H1 (cell line): Measurements from ENCODE around the gene GNB5. TPM values are rescaled to one million over a fixed set of nuclear protein-coding genes. Genes with fewer than 3 reads are reported as not detected.

Experiments
- CTCF ChIA-PET: fragments of 300-600 bp; sonication (Branson Sonifier 250); formaldehyde crosslinking; loops from one replicate; lab custom pipeline; 2021; ENCODE audit not compliant: partially characterized antibody; lab: Charles Lee
- POLR2A ChIA-PET: fragments of 300-600 bp; sonication (Branson Sonifier 250); formaldehyde crosslinking; loops from one replicate; lab custom pipeline; 2021; ENCODE audit warnings: inconsistent platforms; ENCODE audit not compliant: partially characterized antibody; lab: Charles Lee
- DNase-seq, 2 experiments: peaks; one replicate each; pipeline versions ENCODE4 v3.0.0 to v3.0.0-alpha.2; 2010 to 2022; ENCODE audit warnings: low spot score in 2 of 2, low read depth in 1 of 2, mixed read lengths in 1 of 2
- FAIRE-seq: peaks from 2 replicates; lab custom pipeline; 2011; peaks lifted over from hg19 to GRCh38; lab: Jason Lieb, UNC
- H2AFZ ChIP-seq: 2 replicates; pipeline ENCODE4 v1.8.1; 2012; ENCODE audit warnings: low read length, inconsistent platforms
- H2AK5ac ChIP-seq: 2 replicates; pipeline ENCODE4 v1.6.1; 2013; ENCODE audit warnings: low read depth, low read length
- H2BK120ac ChIP-seq: replicated peaks from 2 replicates; pipeline ENCODE3; 2013; ENCODE audit warnings: low read depth, low read length, inconsistent platforms
- H2BK12ac ChIP-seq: 2 replicates; pipeline ENCODE4 v1.6.1; 2013; ENCODE audit warnings: low read depth, low read length
- H2BK15ac ChIP-seq: 2 replicates; pipeline ENCODE4 v1.6.1; 2013; ENCODE audit warnings: low read length
- H2BK20ac ChIP-seq: 2 replicates; pipeline ENCODE4 v1.6.1; 2013; ENCODE audit warnings: low read length
- H2BK5ac ChIP-seq: 2 replicates; pipeline ENCODE4 v1.6.1; 2013; ENCODE audit warnings: low read depth, low read length
- H3K14ac ChIP-seq: 2 replicates; pipeline ENCODE4 v1.6.1; 2013; ENCODE audit warnings: inconsistent platforms; ENCODE audit not compliant: insufficient read length
- H3K18ac ChIP-seq: 2 replicates; pipeline ENCODE4 v1.6.1; 2013; ENCODE audit warnings: low read length; ENCODE audit errors: extremely low read depth
- H3K23ac ChIP-seq: 2 replicates; pipeline ENCODE4 v1.6.1; 2013; ENCODE audit warnings: inconsistent platforms; ENCODE audit not compliant: insufficient read length
- H3K23me2 ChIP-seq: 2 replicates; pipeline ENCODE4 v1.6.1; 2013; ENCODE audit warnings: low read depth, low read length
- H3K27ac ChIP-seq: 2 replicates; pipeline ENCODE4 v1.6.1; 2011; ENCODE audit warnings: low read depth, low read length, inconsistent platforms
- H3K27me3 ChIP-seq, 4 experiments: replicated peaks in 1 of 4; 1 replicate in 1 of 4; 2 replicates in 3 of 4; pipeline versions ENCODE4 v1.6.1 to v1.8.1; 2011 to 2013; ENCODE audit warnings: low read length in 3 of 4, mild to moderate bottlenecking in 3 of 4, inconsistent platforms in 2 of 4, mixed read lengths in 2 of 4, moderate library complexity in 1 of 4; ENCODE audit not compliant: control insufficient read depth in 3 of 4, insufficient read depth in 3 of 4; ENCODE audit errors: extremely low read depth in 1 of 4
- H3K36me3 ChIP-seq, 4 experiments: 2 replicates each; pipeline versions ENCODE4 v1.6.1 to v1.8.1; 2011 to 2013; ENCODE audit warnings: mild to moderate bottlenecking in 4 of 4, low read length in 3 of 4, moderate library complexity in 2 of 4, control low read depth in 1 of 4, inconsistent platforms in 1 of 4; ENCODE audit not compliant: insufficient read depth in 4 of 4, control insufficient read depth in 2 of 4
- H3K4ac ChIP-seq: replicated peaks from 2 replicates; pipeline ENCODE3; 2013; ENCODE audit warnings: low read length, low read depth, mixed read lengths, inconsistent platforms; ENCODE audit not compliant: insufficient read length
- H3K4me1 ChIP-seq, 4 experiments: replicated peaks in 1 of 4; 1 replicate in 1 of 4; 2 replicates in 3 of 4; pipeline versions ENCODE4 v1.6.1 to v1.8.1; 2011 to 2013; ENCODE audit warnings: low read length in 3 of 4, inconsistent platforms in 2 of 4, mixed read lengths in 1 of 4; ENCODE audit not compliant: insufficient read depth in 4 of 4, control insufficient read depth in 3 of 4
- H3K4me2 ChIP-seq, 2 experiments: 2 replicates each; pipeline versions ENCODE4 v1.6.1 to v1.8.1; 2011 to 2013; ENCODE audit warnings: low read depth in 2 of 2, low read length in 2 of 2, control low read depth in 1 of 2, inconsistent platforms in 1 of 2, mild to moderate bottlenecking in 1 of 2; ENCODE audit not compliant: insufficient read depth in 1 of 2
- H3K4me3 ChIP-seq, 4 experiments: fragments of 200-600, 300-600 bp in 1 of 4; sonication (generic), shearing (Covaris generic), sonication (Bioruptor Twin) in 1 of 4; 2 replicates each; pipeline versions ENCODE4 v1.5.1 to v1.8.1; 2011 to 2016; ENCODE audit warnings: low read length in 4 of 4, low read depth in 3 of 4, control low read depth in 2 of 4, inconsistent platforms in 2 of 4, mild to moderate bottlenecking in 2 of 4, mixed read lengths in 1 of 4, moderate library complexity in 1 of 4; ENCODE audit not compliant: insufficient read depth in 2 of 4; ENCODE audit errors: extremely low read depth in 1 of 4
- H3K56ac ChIP-seq: replicated peaks from 2 replicates; pipeline ENCODE3; 2013; ENCODE audit warnings: low read depth, mild to moderate bottlenecking, mixed read lengths, low read length, inconsistent platforms; ENCODE audit not compliant: insufficient read length
- H3K79me1 ChIP-seq: 2 replicates; pipeline ENCODE4 v1.6.1; 2013; ENCODE audit warnings: low read depth, low read length, control low read depth
- H3K79me2 ChIP-seq, 2 experiments: 2 replicates each; pipeline versions ENCODE4 v1.6.1 to v1.8.1; 2012 to 2013; ENCODE audit warnings: low read length in 2 of 2, mild to moderate bottlenecking in 2 of 2, inconsistent platforms in 1 of 2; ENCODE audit not compliant: insufficient read depth in 2 of 2, control insufficient read depth in 1 of 2
- H3K9ac ChIP-seq, 4 experiments: replicated peaks in 1 of 4; 1 replicate in 1 of 4; 2 replicates in 3 of 4; pipeline versions ENCODE4 v1.6.1 to v1.8.1; 2011 to 2013; ENCODE audit warnings: low read depth in 3 of 4, low read length in 3 of 4, control low read depth in 2 of 4, mild to moderate bottlenecking in 2 of 4, moderate library complexity in 2 of 4, inconsistent platforms in 1 of 4; ENCODE audit errors: extremely low read depth in 1 of 4
- H3K9me3 ChIP-seq, 2 experiments: 2 replicates each; pipeline versions ENCODE4 v1.6.1 to v1.8.1; 2012 to 2013; ENCODE audit warnings: mild to moderate bottlenecking in 2 of 2, moderate library complexity in 2 of 2, control low read depth in 1 of 2, inconsistent platforms in 1 of 2, low read depth in 1 of 2, low read length in 1 of 2, mixed read lengths in 1 of 2; ENCODE audit not compliant: insufficient read depth in 2 of 2
- H4K20me1 ChIP-seq, 2 experiments: replicated peaks in 1 of 2; 2 replicates each; pipeline versions ENCODE3 to v1.8.1; 2011 to 2013; ENCODE audit warnings: inconsistent platforms in 2 of 2, low read length in 2 of 2, mild to moderate bottlenecking in 1 of 2; ENCODE audit not compliant: insufficient read depth in 2 of 2, control insufficient read depth in 1 of 2
- H4K5ac ChIP-seq: 2 replicates; pipeline ENCODE4 v1.6.1; 2013; ENCODE audit warnings: low read length, low read depth, mixed read lengths, inconsistent platforms; ENCODE audit not compliant: insufficient read length
- H4K8ac ChIP-seq: 2 replicates; pipeline ENCODE4 v1.8.0; 2013; ENCODE audit warnings: mild to moderate bottlenecking, moderate library complexity, low read length, inconsistent platforms; ENCODE audit not compliant: insufficient read depth; ENCODE audit errors: extremely low read depth
- H4K91ac ChIP-seq: replicated peaks from 2 replicates; pipeline ENCODE3; 2013; ENCODE audit warnings: low read length, mixed read lengths, inconsistent platforms; ENCODE audit not compliant: insufficient read length
- EZH2 ChIP-seq: fragments of 200-600 bp; sonication (generic); IDR thresholded peaks from 2 replicates; pipeline ENCODE4 v1.7.1; 2012; ENCODE audit warnings: low read depth, mild to moderate bottlenecking, moderate library complexity, low read length, inconsistent platforms; ENCODE audit not compliant: severe bottlenecking
- FOSL1 ChIP-seq: IDR thresholded peaks from 2 replicates; pipeline ENCODE4 v1.6.1; 2011; ENCODE audit warnings: mild to moderate bottlenecking, low read depth, low read length, moderate library complexity; ENCODE audit not compliant: insufficient read depth
- GABPA ChIP-seq: IDR thresholded peaks from 2 replicates; pipeline ENCODE4 v1.6.1; 2011; ENCODE audit warnings: mild to moderate bottlenecking, low read length, moderate library complexity, borderline replicate concordance; ENCODE audit not compliant: insufficient read depth
- HDAC6 ChIP-seq: IDR thresholded peaks from one replicate; pipeline ENCODE4 v1.7.1; 2012; ENCODE audit warnings: low read depth, mild to moderate bottlenecking, inconsistent platforms, low read length, moderate library complexity
- JUN ChIP-seq: IDR thresholded peaks from 2 replicates; pipeline ENCODE4 v1.6.1; 2011; ENCODE audit warnings: low read depth, mild to moderate bottlenecking, improper control_type of control experiment, low read length
- MAFK ChIP-seq: IDR thresholded peaks from 2 replicates; pipeline ENCODE4 v1.6.1; 2012; ENCODE audit warnings: low read depth, mild to moderate bottlenecking, improper control_type of control experiment, low read length
- NRF1 ChIP-seq: IDR thresholded peaks from 2 replicates; pipeline ENCODE4 v1.6.1; 2011; ENCODE audit warnings: mild to moderate bottlenecking, low read depth, low read length, improper control_type of control experiment
- RXRA ChIP-seq: IDR thresholded peaks from 2 replicates; pipeline ENCODE4 v1.6.1; 2011; ENCODE audit warnings: low read depth, mild to moderate bottlenecking, low read length, moderate library complexity; ENCODE audit not compliant: insufficient read depth
- whole genome bisulfite sequencing, 2 experiments: shearing (Covaris generic) in 1 of 2; methylation state at CpG; one replicate each; pipeline versions ENCODE4 v1.1.6 to v1.1.7; 2013 to 2015; ENCODE audit warnings: low lambda C conversion rate in 2 of 2, mixed read lengths in 2 of 2, inconsistent platforms in 1 of 2, low coverage in 1 of 2, missing lambda C conversion rate in 1 of 2; ENCODE audit not compliant: insufficient replicate concordance in 2 of 2, insufficient coverage in 1 of 2, insufficient read length in 1 of 2; ENCODE audit errors: extremely low coverage in 1 of 2, missing lambda C conversion rate in 1 of 2; 5-methylcytosine and 5-hydroxymethylcytosine counted together
- polyA plus RNA-seq, 7 experiments: library from polyadenylated mRNA; depleted of rRNA in 3 of 7; stranded (reverse) in 5 of 7; unstranded in 2 of 7; fragments of >200 nt in 5 of 7; fragments of 200-250 nt in 2 of 7; gene quantifications; 1 replicate in 5 of 7; 2 replicates in 1 of 7; 4 replicates in 1 of 7; pipeline versions ENCODE4 v1.2.1 to v1.2.3, GENCODE V29; 2011 to 2013; ENCODE audit warnings: missing spikeins in 2 of 7, mixed read lengths in 2 of 7
- total RNA-seq: library from RNA; stranded (reverse); fragmentation: NEBNext Ultra II Directional; extraction: Animal tissue kit (Norgen Biotek cat#: 25700); gene quantifications from 2 replicates; pipeline ENCODE4 v1.2.1, GENCODE V29; 2021
- TF ChIP-seq, protein P1 (sequence below), 3 experiments: IDR thresholded peaks; 1 replicate in 2 of 3; 2 replicates in 1 of 3; pipeline versions ENCODE4 v1.5.1 to v1.6.1; 2011; ENCODE audit warnings: low read length in 3 of 3, mild to moderate bottlenecking in 3 of 3, inconsistent platforms in 2 of 3, low read depth in 1 of 3, moderate library complexity in 1 of 3; ENCODE audit not compliant: insufficient read depth in 1 of 3; ENCODE audit errors: control extremely low read depth in 1 of 3

Gene GNB5
- total and polyA plus RNA-seq, 2 of the 8 experiments (the other 6 are each of a cell fraction or from before 2014, with no cell fraction given) = 21.7 to 42.5 TPM

DNA sequence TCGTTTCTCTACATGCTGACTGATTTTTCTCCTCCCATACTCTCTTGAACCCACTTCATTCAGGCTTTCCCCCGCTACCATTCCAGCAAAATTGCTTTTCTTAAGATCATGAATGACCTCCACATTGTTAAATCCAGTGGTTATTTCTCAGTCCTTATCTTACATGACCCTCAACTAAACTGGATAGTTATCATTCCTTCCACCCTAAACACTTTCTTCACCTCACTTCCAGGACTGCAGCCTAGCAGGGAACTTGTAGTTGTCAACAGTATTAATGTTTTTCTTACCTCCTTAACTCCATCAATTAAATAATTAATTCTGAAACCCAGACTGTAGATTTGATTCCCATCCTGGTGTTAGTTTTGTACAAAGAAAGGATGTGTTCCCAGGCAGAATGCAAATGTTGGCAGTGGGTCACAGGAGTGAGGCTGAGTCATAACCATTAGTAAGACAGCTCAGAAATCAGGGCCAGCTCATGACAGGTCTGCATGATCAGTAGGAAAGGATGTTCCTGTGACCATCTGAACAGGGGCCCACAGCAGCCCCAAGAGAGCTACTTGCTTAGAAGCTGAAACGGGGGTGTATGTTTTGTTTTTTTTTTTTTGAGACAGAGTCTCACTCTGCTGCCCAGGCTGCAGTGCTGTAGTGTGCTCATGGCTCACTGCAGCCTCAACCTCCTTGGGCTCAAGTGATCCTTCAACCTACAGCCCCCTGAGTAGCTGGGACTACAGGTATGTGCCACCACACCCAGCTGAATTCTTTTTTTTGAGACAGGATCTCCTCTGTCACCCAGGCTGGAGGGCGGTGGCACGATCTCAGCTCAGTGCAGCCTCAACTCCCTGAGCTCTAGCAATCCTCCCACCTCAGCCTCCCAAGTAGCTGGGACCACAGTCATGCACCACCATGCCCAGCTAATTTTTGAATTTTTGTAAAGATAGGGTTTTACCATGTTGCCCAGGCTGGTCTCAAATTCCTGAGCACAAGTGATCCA is 87.7 kb downstream of the GNB5 start:
- Histone ChIP-seq H2BK15ac (no peak overlapping the region), H3K27me3 (no peaks in the 10 kb centered on the region), H3K79me2 (no peaks in the 10 kb centered on the region), H3K4me1 (no peaks in the 10 kb centered on the region), H4K91ac (no peak overlapping the region), H2BK120ac (no peak overlapping the region), H3K56ac (no peak overlapping the region), H2BK12ac (no peak overlapping the region), H4K5ac (no peak overlapping the region), H3K36me3 (no peaks in the 10 kb centered on the region), H2BK5ac (no peak overlapping the region), H2AFZ (no peak overlapping the region), H4K20me1 (no peaks in the 10 kb centered on the region), H3K23ac (no peak overlapping the region), H3K4me3 (no peak overlapping the region), H3K14ac (no peak overlapping the region), H3K9ac (no peak overlapping the region), H3K9me3 (no peaks in the 10 kb centered on the region), H3K79me1 (no peaks in the 10 kb centered on the region), H3K27ac (no peak overlapping the region), H3K4me2 (no peak overlapping the region), H2BK20ac (no peak overlapping the region), H3K23me2 (no peaks in the 10 kb centered on the region; the same call in 1 of the 2 replicates), H3K4ac (no peak overlapping the region), H4K8ac (no peak overlapping the region), H2AK5ac (no peak overlapping the region), H3K18ac (no peak overlapping the region)
- 80% methylated on average over 5 of the region's 5 CpGs; no CpG with 5 or more reads in 1 of the 2 experiments for WGBS, 2 experiments
- no peak for DNase-seq
- CTCF ChIA-PET = interaction anchor here (1.6 to 1.9 kb wide), 2 partner anchors 12 to 36 kb away, joined by 4 to 5 read pairs; no protein-coding TSS in a partner anchor
- FAIRE-seq = no peak
- POLR2A ChIA-PET = no interaction called here
- TF ChIP-seq FOSL1 = no peak
- TF ChIP-seq MAFK = no peak
- TF ChIP-seq GABPA = no peak
- TF ChIP-seq EZH2 = no peak
- TF ChIP-seq NRF1 = no peak
- TF ChIP-seq RXRA = no peak
- no peak for TF ChIP-seq HDAC6
- TF ChIP-seq, protein P1, sequence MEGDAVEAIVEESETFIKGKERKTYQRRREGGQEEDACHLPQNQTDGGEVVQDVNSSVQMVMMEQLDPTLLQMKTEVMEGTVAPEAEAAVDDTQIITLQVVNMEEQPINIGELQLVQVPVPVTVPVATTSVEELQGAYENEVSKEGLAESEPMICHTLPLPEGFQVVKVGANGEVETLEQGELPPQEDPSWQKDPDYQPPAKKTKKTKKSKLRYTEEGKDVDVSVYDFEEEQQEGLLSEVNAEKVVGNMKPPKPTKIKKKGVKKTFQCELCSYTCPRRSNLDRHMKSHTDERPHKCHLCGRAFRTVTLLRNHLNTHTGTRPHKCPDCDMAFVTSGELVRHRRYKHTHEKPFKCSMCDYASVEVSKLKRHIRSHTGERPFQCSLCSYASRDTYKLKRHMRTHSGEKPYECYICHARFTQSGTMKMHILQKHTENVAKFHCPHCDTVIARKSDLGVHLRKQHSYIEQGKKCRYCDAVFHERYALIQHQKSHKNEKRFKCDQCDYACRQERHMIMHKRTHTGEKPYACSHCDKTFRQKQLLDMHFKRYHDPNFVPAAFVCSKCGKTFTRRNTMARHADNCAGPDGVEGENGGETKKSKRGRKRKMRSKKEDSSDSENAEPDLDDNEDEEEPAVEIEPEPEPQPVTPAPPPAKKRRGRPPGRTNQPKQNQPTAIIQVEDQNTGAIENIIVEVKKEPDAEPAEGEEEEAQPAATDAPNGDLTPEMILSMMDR (IDR thresholded peaks at IDR 0.05; ENCODE audit: control extremely low read depth in 1 of 3, insufficient read depth in 1 of 3, low read depth in 1 of 3, low read length in 3 of 3) = no peak
- TF ChIP-seq JUN = no peak
